H1 (cell line): Measurements from ENCODE around the gene LRRC2. TPM values are rescaled to one million over a fixed set of nuclear protein-coding genes. Genes with fewer than 3 reads are reported as not detected.

Experiments used
- CBX5 ChIP-seq: fragments of 300-800, 300-1000 bp; sonication (generic); IDR thresholded peaks from 2 replicates; pipeline ENCODE4 v1.7.1; 2016; ENCODE audit warnings: antibody characterized with exemption, low read length, low read depth
- CBX8 ChIP-seq: fragments of 300-800, 300-1000 bp; sonication (generic); IDR thresholded peaks from 2 replicates; pipeline ENCODE4 v1.7.1; 2016; ENCODE audit warnings: low read depth, low read length, borderline replicate concordance
- CEBPB ChIP-seq: IDR thresholded peaks from 2 replicates; pipeline ENCODE4 v1.6.1; 2012; ENCODE audit warnings: low read depth, low read length
- CTCF ChIP-seq, 3 experiments: IDR thresholded peaks; 1 replicate in 2 of 3; 2 replicates in 1 of 3; pipeline versions ENCODE4 v1.5.1 to v1.6.1; 2011; ENCODE audit warnings: low read length in 3 of 3, mild to moderate bottlenecking in 3 of 3, inconsistent platforms in 2 of 3, low read depth in 1 of 3, moderate library complexity in 1 of 3; ENCODE audit not compliant: insufficient read depth in 1 of 3; ENCODE audit errors: control extremely low read depth in 1 of 3
- EGR1 ChIP-seq: IDR thresholded peaks from 2 replicates; pipeline ENCODE4 v1.6.1; 2011; ENCODE audit warnings: low read depth, low read length, borderline replicate concordance
- EP300 ChIP-seq, 2 experiments: IDR thresholded peaks; 1 replicate in 1 of 2; 2 replicates in 1 of 2; pipeline ENCODE4 v1.6.1; 2011 to 2012; ENCODE audit warnings: low read depth in 2 of 2, low read length in 2 of 2, mild to moderate bottlenecking in 2 of 2, borderline replicate concordance in 1 of 2, inconsistent platforms in 1 of 2, moderate library complexity in 1 of 2
- EZH2 ChIP-seq: fragments of 200-600 bp; sonication (generic); IDR thresholded peaks from 2 replicates; pipeline ENCODE4 v1.7.1; 2012; ENCODE audit warnings: low read depth, mild to moderate bottlenecking, moderate library complexity, low read length, inconsistent platforms; ENCODE audit not compliant: severe bottlenecking
- GABPA ChIP-seq: IDR thresholded peaks from 2 replicates; pipeline ENCODE4 v1.6.1; 2011; ENCODE audit warnings: mild to moderate bottlenecking, low read length, moderate library complexity, borderline replicate concordance; ENCODE audit not compliant: insufficient read depth
- HDAC6 ChIP-seq: IDR thresholded peaks from one replicate; pipeline ENCODE4 v1.7.1; 2012; ENCODE audit warnings: low read depth, mild to moderate bottlenecking, inconsistent platforms, low read length, moderate library complexity
- MAFK ChIP-seq: IDR thresholded peaks from 2 replicates; pipeline ENCODE4 v1.6.1; 2012; ENCODE audit warnings: low read depth, mild to moderate bottlenecking, improper control_type of control experiment, low read length
- POLR2A ChIP-seq, 2 experiments: IDR thresholded peaks; 1 replicate in 1 of 2; 2 replicates in 1 of 2; pipeline ENCODE4 v1.6.1; 2011; ENCODE audit warnings: low read depth in 2 of 2, low read length in 2 of 2, mild to moderate bottlenecking in 2 of 2; ENCODE audit errors: control extremely low read depth in 1 of 2
- RXRA ChIP-seq: IDR thresholded peaks from 2 replicates; pipeline ENCODE4 v1.6.1; 2011; ENCODE audit warnings: low read depth, mild to moderate bottlenecking, low read length, moderate library complexity; ENCODE audit not compliant: insufficient read depth
- SAP30 ChIP-seq: fragments of 300-600 bp; sonication (generic); IDR thresholded peaks from 2 replicates; pipeline ENCODE4 v1.7.1; 2012; ENCODE audit warnings: low read length, moderate library complexity, mild to moderate bottlenecking, inconsistent platforms; ENCODE audit not compliant: insufficient read depth, insufficient replicate concordance
- SIX5 ChIP-seq: IDR thresholded peaks from 2 replicates; pipeline ENCODE4 v1.6.1; 2011; ENCODE audit warnings: mild to moderate bottlenecking, low read depth, low read length
- TBP ChIP-seq: IDR thresholded peaks from 2 replicates; pipeline ENCODE4 v1.6.1; 2011; ENCODE audit warnings: low read depth, low read length, improper control_type of control experiment
- YY1 ChIP-seq: IDR thresholded peaks from 2 replicates; pipeline ENCODE4 v1.6.1; 2011; ENCODE audit warnings: low read depth, mild to moderate bottlenecking, low read length
- polyA plus RNA-seq, 7 experiments: library from polyadenylated mRNA; depleted of rRNA in 3 of 7; stranded (reverse) in 5 of 7; unstranded in 2 of 7; fragments of >200 nt in 5 of 7; fragments of 200-250 nt in 2 of 7; gene quantifications; 1 replicate in 5 of 7; 2 replicates in 1 of 7; 4 replicates in 1 of 7; pipeline versions ENCODE4 v1.2.1 to v1.2.3, GENCODE V29; 2011 to 2013; ENCODE audit warnings: missing spikeins in 2 of 7, mixed read lengths in 2 of 7
- total RNA-seq: library from RNA; stranded (reverse); fragmentation: NEBNext Ultra II Directional; extraction: Animal tissue kit (Norgen Biotek cat#: 25700); gene quantifications from 2 replicates; pipeline ENCODE4 v1.2.1, GENCODE V29; 2021
- TF ChIP-seq, protein P1 (sequence below): IDR thresholded peaks from 2 replicates; pipeline ENCODE4 v1.6.1; 2012; ENCODE audit warnings: inconsistent platforms

LRRC2 gene
- total and polyA plus RNA-seq, 2 of the 8 experiments (the other 6 are each of a cell fraction or from before 2014, with no cell fraction given), result 1.4 to 6.4 TPM

- TF ChIP-seq CBX8, result no peak
- TF ChIP-seq CTCF (IDR thresholded peaks at IDR 0.05; ENCODE audit: control extremely low read depth in 1 of 3, insufficient read depth in 1 of 3, low read depth in 1 of 3, low read length in 3 of 3), result no peak
- TF ChIP-seq EGR1, result no peak
- no peak for TF ChIP-seq RXRA
- TF ChIP-seq SAP30, result no peak
- TF ChIP-seq HDAC6, result no peak
- TF ChIP-seq POLR2A (IDR thresholded peaks at IDR 0.05; ENCODE audit: control extremely low read depth in 1 of 2, low read depth in 2 of 2, low read length in 2 of 2), result peak; percentile 11 to 56; a peak in 2 of 3 replicates
- TF ChIP-seq, protein P1, sequence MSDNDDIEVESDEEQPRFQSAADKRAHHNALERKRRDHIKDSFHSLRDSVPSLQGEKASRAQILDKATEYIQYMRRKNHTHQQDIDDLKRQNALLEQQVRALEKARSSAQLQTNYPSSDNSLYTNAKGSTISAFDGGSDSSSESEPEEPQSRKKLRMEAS, result peak; percentile 46; the same call in 1 of the 2 replicates
- no peak for TF ChIP-seq SIX5
- TF ChIP-seq CEBPB, result no peak
- no peak for TF ChIP-seq GABPA
- no peak for TF ChIP-seq CBX5
- TF ChIP-seq EP300 (IDR thresholded peaks at IDR 0.05; ENCODE audit: borderline replicate concordance in 1 of 2, low read depth in 2 of 2, low read length in 2 of 2), result peak in 1 of 2 experiments; percentile 11; a peak in 1 of 3 replicates
- TF ChIP-seq TBP, result peak; percentile 38; the same call in 1 of the 2 replicates
- TF ChIP-seq YY1, result no peak
- TF ChIP-seq MAFK, result no peak
- TF ChIP-seq EZH2, result no peak
- TF ChIP-seq, all 59 proteins: peak for 9
Observed at GRCh38 chr3:46575577-46576222, 9.6 kb upstream of the LRRC2 start (continued).
